GM19099 (cell line): ENCODE data around the gene HDGF.

ENCODE experiments used
- POLR2A ChIP-seq: IDR thresholded peaks from 3 replicates; pipeline ENCODE4 v1.6.1; 2011; ENCODE audit warnings: low read depth; ENCODE audit not compliant: insufficient read length; ENCODE audit errors: extremely low read depth

HDGF gene

GRCh38 chr1:156704930-156705320 is 46.5 kb downstream of the HDGF start:
- no peak for TF ChIP-seq POLR2A

GRCh38 chr1:156704166-156704711 is 47.2 kb downstream of the HDGF start:
- no peak for TF ChIP-seq POLR2A

- no peak for TF ChIP-seq POLR2A
Measured at GRCh38 chr1:156703741-156704140, 47.7 kb downstream of the HDGF start.

GRCh38 chr1:156703336-156703735 is 48.1 kb downstream of the HDGF start:
- no peak for TF ChIP-seq POLR2A

- TF ChIP-seq POLR2A, result no peak
Measured at GRCh38 chr1:156700736-156701531, 50.5 kb downstream of the HDGF start.

- no peak for TF ChIP-seq POLR2A
Measured at GRCh38 chr1:156698995-156699394, 52.5 kb downstream of the HDGF start.

- TF ChIP-seq POLR2A, result no peak
Measured at GRCh38 chr1:156697481-156697880, 54.0 kb downstream of the HDGF start.

- no peak for TF ChIP-seq POLR2A
Measured at GRCh38 chr1:156696755-156697154, 54.7 kb downstream of the HDGF start.

GRCh38 chr1:156694690-156694962 is 56.8 kb downstream of the HDGF start:
- TF ChIP-seq POLR2A, result no peak

GRCh38 chr1:156693848-156694689 is 57.4 kb downstream of the HDGF start:
- no peak for TF ChIP-seq POLR2A

GRCh38 chr1:156692925-156693847 is 58.3 kb downstream of the HDGF start:
- no peak for TF ChIP-seq POLR2A

GRCh38 chr1:156692441-156692924 is 59.0 kb downstream of the HDGF start:
- no peak for TF ChIP-seq POLR2A
